OCI-LY1 (cell line): ENCODE data around the gene C4orf54.

Source experiments
- CTCF ChIP-seq: fragments of 200-600 bp; sonication (generic), shearing (Covaris generic); IDR thresholded peaks from 2 replicates; pipeline ENCODE4 v1.5.1; 2017; ENCODE audit warnings: mild to moderate bottlenecking, antibody characterized with exemption, low read length, moderate library complexity, mixed read lengths
- EZH2 ChIP-seq: fragments of 200-600 bp; sonication (generic), shearing (Covaris generic); IDR thresholded peaks from 2 replicates; pipeline ENCODE4 v1.8.0; 2017; ENCODE audit warnings: borderline replicate concordance, mixed run types, mild to moderate bottlenecking, antibody characterized with exemption, low read length, moderate library complexity, mixed read lengths

- TF ChIP-seq CTCF: no peak
- no peak for TF ChIP-seq EZH2
These were observed at the start of gene C4orf54 for GRCh38 chr4:99657798-99658197.
